Lower leg skin (tissue), 3 donors: ENCODE measurements around the gene IQGAP3.

Experiments used
- POLR2A ChIP-seq, 2 donors: fragments of 450-650 bp; IDR thresholded peaks; one replicate each; pipeline ENCODE4 v1.6.1; 2016 to 2017; ENCODE audit warnings: antibody characterized with exemption in 2 of 2, mild to moderate bottlenecking in 1 of 2, moderate library complexity in 1 of 2
- TF ChIP-seq, protein P1 (sequence below), 3 donors: fragments of 450-650 bp; IDR thresholded peaks; one replicate each; pipeline ENCODE4 v1.5.1; 2016; ENCODE audit warnings: antibody characterized with exemption in 3 of 3, mild to moderate bottlenecking in 3 of 3, moderate library complexity in 2 of 3

DNA sequence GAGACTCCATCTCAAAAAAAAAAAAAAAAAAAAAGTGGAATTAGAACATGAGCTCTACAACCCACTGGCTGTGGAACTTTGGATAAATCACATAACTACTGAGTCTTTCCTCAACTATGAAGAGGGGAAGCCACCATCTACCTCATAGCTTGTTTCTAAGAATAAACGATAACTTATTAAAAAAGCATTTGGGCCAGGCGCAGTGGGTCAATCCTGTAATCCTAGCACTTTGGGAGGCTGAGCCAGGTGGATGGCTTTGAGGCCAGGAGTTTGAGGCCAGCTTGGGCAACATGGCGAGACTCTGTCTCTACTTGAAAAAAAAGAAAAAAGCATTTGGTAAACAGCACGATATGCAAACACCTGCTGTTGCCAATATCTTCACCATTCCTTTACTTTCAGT lies 40.0 kb downstream of the IQGAP3 start:
- TF ChIP-seq, protein P1, sequence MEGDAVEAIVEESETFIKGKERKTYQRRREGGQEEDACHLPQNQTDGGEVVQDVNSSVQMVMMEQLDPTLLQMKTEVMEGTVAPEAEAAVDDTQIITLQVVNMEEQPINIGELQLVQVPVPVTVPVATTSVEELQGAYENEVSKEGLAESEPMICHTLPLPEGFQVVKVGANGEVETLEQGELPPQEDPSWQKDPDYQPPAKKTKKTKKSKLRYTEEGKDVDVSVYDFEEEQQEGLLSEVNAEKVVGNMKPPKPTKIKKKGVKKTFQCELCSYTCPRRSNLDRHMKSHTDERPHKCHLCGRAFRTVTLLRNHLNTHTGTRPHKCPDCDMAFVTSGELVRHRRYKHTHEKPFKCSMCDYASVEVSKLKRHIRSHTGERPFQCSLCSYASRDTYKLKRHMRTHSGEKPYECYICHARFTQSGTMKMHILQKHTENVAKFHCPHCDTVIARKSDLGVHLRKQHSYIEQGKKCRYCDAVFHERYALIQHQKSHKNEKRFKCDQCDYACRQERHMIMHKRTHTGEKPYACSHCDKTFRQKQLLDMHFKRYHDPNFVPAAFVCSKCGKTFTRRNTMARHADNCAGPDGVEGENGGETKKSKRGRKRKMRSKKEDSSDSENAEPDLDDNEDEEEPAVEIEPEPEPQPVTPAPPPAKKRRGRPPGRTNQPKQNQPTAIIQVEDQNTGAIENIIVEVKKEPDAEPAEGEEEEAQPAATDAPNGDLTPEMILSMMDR (IDR thresholded peaks at IDR 0.05), result no peak
- no peak for TF ChIP-seq POLR2A (IDR thresholded peaks at IDR 0.05)
